H9 (cell line): ENCODE results near the gene OOSP4A. TPM values are rescaled to one million over a fixed set of nuclear protein-coding genes. Genes with fewer than 3 reads are reported as not detected.

Source experiments
- DNase-seq: peaks from one replicate; pipeline ENCODE4 v3.0.0-alpha.2; 2017
- H2AFZ ChIP-seq: one replicate; pipeline ENCODE4 v1.6.1; 2013; ENCODE audit warnings: mild to moderate bottlenecking, low read length, control low read depth, moderate library complexity
- H2AK5ac ChIP-seq: 2 replicates; pipeline ENCODE4 v1.6.1; 2013; ENCODE audit warnings: low read length, control low read depth, mixed read lengths; ENCODE audit not compliant: insufficient read length
- H2BK120ac ChIP-seq: one replicate; pipeline ENCODE4 v1.6.1; 2013; ENCODE audit warnings: low read depth, mild to moderate bottlenecking, low read length, control low read depth, inconsistent platforms; ENCODE audit not compliant: poor library complexity, severe bottlenecking
- H2BK12ac ChIP-seq: 2 replicates; pipeline ENCODE4 v1.6.1; 2013; ENCODE audit warnings: low read length, control low read depth, mixed read lengths, low read depth; ENCODE audit not compliant: insufficient read length
- H2BK15ac ChIP-seq: 2 replicates; pipeline ENCODE4 v1.6.1; 2013; ENCODE audit warnings: low read depth, low read length, control low read depth
- H2BK20ac ChIP-seq: one replicate; pipeline ENCODE4 v1.6.1; 2013; ENCODE audit warnings: low read depth, mild to moderate bottlenecking, low read length, control low read depth, inconsistent platforms; ENCODE audit not compliant: poor library complexity, severe bottlenecking
- H2BK5ac ChIP-seq: 2 replicates; pipeline ENCODE4 v1.6.1; 2013; ENCODE audit warnings: low read length, control low read depth, mixed read lengths; ENCODE audit not compliant: insufficient read length
- H3K14ac ChIP-seq: 2 replicates; pipeline ENCODE4 v1.6.1; 2013; ENCODE audit warnings: low read length, control low read depth; ENCODE audit not compliant: insufficient read depth
- H3K18ac ChIP-seq: 2 replicates; pipeline ENCODE4 v1.6.1; 2013; ENCODE audit warnings: low read depth, mild to moderate bottlenecking, mixed read lengths, low read length, control low read depth; ENCODE audit not compliant: insufficient read length
- H3K23ac ChIP-seq: 2 replicates; pipeline ENCODE4 v1.6.1; 2013; ENCODE audit warnings: low read length, control low read depth, mixed read lengths, low read depth; ENCODE audit not compliant: insufficient read length
- H3K23me2 ChIP-seq: 2 replicates; pipeline ENCODE4 v1.6.1; 2013; ENCODE audit warnings: low read depth, mild to moderate bottlenecking, mixed read lengths, low read length, control low read depth; ENCODE audit not compliant: insufficient read length, poor library complexity, severe bottlenecking
- H3K27ac ChIP-seq: 2 replicates; pipeline ENCODE4 v1.5.1; 2013; ENCODE audit warnings: low read length, control low read depth, mixed read lengths, low read depth; ENCODE audit not compliant: insufficient read length
- H3K27me3 ChIP-seq: 2 replicates; pipeline ENCODE4 v1.6.1; 2013; ENCODE audit warnings: low read length, control low read depth, inconsistent platforms; ENCODE audit not compliant: insufficient read depth
- H3K4ac ChIP-seq: 2 replicates; pipeline ENCODE4 v1.6.1; 2013; ENCODE audit warnings: low read depth, mild to moderate bottlenecking, control low read depth, inconsistent platforms, low read length, moderate library complexity
- H3K4me1 ChIP-seq: 2 replicates; pipeline ENCODE4 v1.6.1; 2013; ENCODE audit warnings: low read length, control low read depth, inconsistent platforms; ENCODE audit not compliant: insufficient read depth
- H3K4me2 ChIP-seq: 2 replicates; pipeline ENCODE4 v1.6.1; 2013; ENCODE audit warnings: low read length, control low read depth, mixed read lengths; ENCODE audit not compliant: insufficient read length, insufficient read depth
- H3K56ac ChIP-seq: 2 replicates; pipeline ENCODE4 v1.6.1; 2013; ENCODE audit warnings: low read depth, mild to moderate bottlenecking, mixed read lengths, low read length, control low read depth; ENCODE audit not compliant: insufficient read length
- H3K79me1 ChIP-seq: 2 replicates; pipeline ENCODE4 v1.6.1; 2013; ENCODE audit warnings: low read depth, mild to moderate bottlenecking, moderate library complexity, low read length, control low read depth, inconsistent platforms; ENCODE audit not compliant: insufficient read depth, poor library complexity, severe bottlenecking
- H3K79me2 ChIP-seq: 2 replicates; pipeline ENCODE4 v1.6.1; 2013; ENCODE audit warnings: low read length, control low read depth, inconsistent platforms; ENCODE audit not compliant: insufficient read depth
- H3K9ac ChIP-seq: 2 replicates; pipeline ENCODE4 v1.6.1; 2013; ENCODE audit warnings: low read length, control low read depth, mixed read lengths; ENCODE audit not compliant: insufficient read length; ENCODE audit errors: extremely low read depth
- H3K9me3 ChIP-seq: one replicate; pipeline ENCODE4 v1.6.1; 2013; ENCODE audit warnings: low read depth, low read length, inconsistent platforms; ENCODE audit not compliant: control insufficient read depth
- H3T11ph ChIP-seq: one replicate; pipeline ENCODE4 v1.6.1; 2013; ENCODE audit warnings: mild to moderate bottlenecking, low read length, control low read depth, inconsistent platforms
- H4K20me1 ChIP-seq: one replicate; pipeline ENCODE4 v1.6.1; 2013; ENCODE audit not compliant: control insufficient read depth, insufficient read length, insufficient read depth
- H4K5ac ChIP-seq: 2 replicates; pipeline ENCODE4 v1.6.1; 2013; ENCODE audit warnings: low read depth, mild to moderate bottlenecking, mixed read lengths, low read length, control low read depth; ENCODE audit not compliant: insufficient read length
- H4K8ac ChIP-seq: replicated peaks from 2 replicates; pipeline ENCODE4 v1.6.1; 2013; ENCODE audit warnings: low read length, control low read depth, mixed read lengths, low read depth; ENCODE audit not compliant: insufficient read length
- H4K91ac ChIP-seq: 2 replicates; pipeline ENCODE4 v1.6.1; 2013; ENCODE audit warnings: low read depth, mild to moderate bottlenecking, moderate library complexity, mixed read lengths, low read length, control low read depth; ENCODE audit not compliant: insufficient read length
- H3K27ac Mint-ChIP-seq, 3 experiments: 2 replicates in 2 of 3; 3 replicates in 1 of 3; pipeline ENCODE4 v1.8.0; 2020 to 2021; ENCODE audit warnings: mixed read lengths in 3 of 3, mild to moderate bottlenecking in 1 of 3, moderate library complexity in 1 of 3
- H3K27me3 Mint-ChIP-seq: 2 replicates; pipeline ENCODE4 v1.8.0; 2021; ENCODE audit warnings: low read depth, mild to moderate bottlenecking, moderate library complexity, mixed read lengths
- H3K36me3 Mint-ChIP-seq, 3 experiments: 2 replicates in 2 of 3; 3 replicates in 1 of 3; pipeline ENCODE4 v1.8.0; 2020 to 2021; ENCODE audit warnings: low read depth in 3 of 3, mixed read lengths in 3 of 3; ENCODE audit not compliant: insufficient read depth in 1 of 3
- H3K4me1 Mint-ChIP-seq, 2 experiments: 2 replicates each; pipeline ENCODE4 v1.8.0; 2020; ENCODE audit warnings: mixed read lengths in 2 of 2
- H3K4me3 Mint-ChIP-seq, 2 experiments: 2 replicates in 1 of 2; 3 replicates in 1 of 2; pipeline ENCODE4 v1.8.0; 2020 to 2021; ENCODE audit warnings: mild to moderate bottlenecking in 2 of 2, mixed read lengths in 2 of 2, moderate library complexity in 1 of 2
- H3K9me3 Mint-ChIP-seq, 2 experiments: 2 replicates in 1 of 2; 3 replicates in 1 of 2; pipeline ENCODE4 v1.8.0; 2020; ENCODE audit warnings: mild to moderate bottlenecking in 2 of 2, mixed read lengths in 2 of 2, moderate library complexity in 1 of 2
- WGBS: extraction: QIAGEN DNeasy Blood & Tissue Kit; methylation state at CpG from one replicate; pipeline ENCODE4 v1.1.7; 2013; ENCODE audit warnings: missing lambda C conversion rate, low lambda C conversion rate, mixed read lengths; ENCODE audit not compliant: insufficient read length; ENCODE audit errors: extremely low coverage; 5-methylcytosine and 5-hydroxymethylcytosine counted together
- total RNA-seq: library from RNA; stranded (reverse); gene quantifications from 2 replicates; pipeline ENCODE4 v1.2.1, GENCODE V29; 2021
- TF ChIP-seq, protein P1 (sequence below): fragments of 200-600 bp; sonication (generic); conservative IDR thresholded peaks from 3 replicates; pipeline ENCODE4 v1.8.0; 2021; ENCODE audit warnings: antibody characterized with exemption, mild to moderate bottlenecking

Gene OOSP4A
- total RNA-seq, 1 experiment from 2014 or later: not detected

DNA sequence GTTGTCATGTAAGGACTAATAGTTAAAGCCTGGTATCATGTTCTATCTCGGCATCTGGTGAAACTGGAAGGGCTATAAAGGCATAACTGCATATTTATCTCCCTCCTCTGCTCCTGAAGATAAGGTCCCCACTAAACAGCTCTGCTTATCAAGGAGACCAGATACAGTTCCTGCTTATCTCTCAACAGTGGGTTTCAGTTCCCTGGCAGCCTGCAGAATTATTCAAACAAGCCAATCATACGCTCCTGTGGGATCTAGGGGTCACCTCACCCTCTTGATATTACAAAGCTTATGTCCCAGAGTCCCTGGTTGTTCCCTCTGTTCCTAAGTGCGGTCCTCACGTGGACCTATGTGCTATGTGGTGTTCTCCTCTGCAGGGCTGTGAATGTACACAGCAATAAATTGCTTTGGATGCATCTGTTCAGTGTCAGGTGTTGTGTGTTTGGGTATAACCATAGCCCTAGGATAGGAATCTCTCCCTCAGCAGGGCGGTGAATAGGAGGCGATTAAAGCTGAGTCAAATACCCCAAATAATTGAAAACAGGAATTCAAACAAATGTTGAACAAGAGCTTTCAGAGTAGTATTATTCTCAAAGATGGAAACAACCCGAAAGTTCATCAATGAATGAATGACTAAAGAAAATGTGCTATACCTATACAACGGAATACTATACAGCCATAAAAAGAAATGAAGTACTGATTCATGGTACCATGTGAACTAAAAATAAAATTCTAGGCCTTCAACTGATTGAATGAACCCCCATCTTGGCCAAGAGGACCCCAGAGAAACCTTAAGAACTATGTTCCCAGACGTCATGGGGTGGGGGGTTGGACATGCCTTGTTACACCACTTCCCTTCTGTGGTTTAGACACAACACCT lies 3.1 kb upstream of the OOSP4A start:
- H3T11ph ChIP-seq: no peak overlapping the region
- no peak overlapping the region for H4K5ac ChIP-seq
- H3K27me3 Mint-ChIP-seq: no peaks in the 10 kb centered on the region
- no peak overlapping the region for H2BK5ac ChIP-seq
- H4K8ac ChIP-seq: no peak overlapping the region
- DNase-seq: no peak
- H3K4ac ChIP-seq: no peak overlapping the region
- no peak overlapping the region for H3K27ac Mint-ChIP-seq
- no CpG with 5 or more reads among the region's 9 CpGs for WGBS
- no peak overlapping the region for H3K14ac ChIP-seq
- H3K18ac ChIP-seq: no peak overlapping the region
- no peaks in the 10 kb centered on the region for H3K27me3 ChIP-seq
- no peaks in the 10 kb centered on the region for H4K20me1 ChIP-seq
- no peak overlapping the region for H3K9ac ChIP-seq
- no peak overlapping the region for H2AK5ac ChIP-seq
- H3K4me2 ChIP-seq: no peak overlapping the region
- H3K9me3 ChIP-seq: no peaks in the 10 kb centered on the region
- no peaks in the 10 kb centered on the region for H3K79me1 ChIP-seq
- H3K9me3 Mint-ChIP-seq: no peaks in the 10 kb centered on the region
- H2AFZ ChIP-seq: no peak overlapping the region
- H3K27ac ChIP-seq: no peak overlapping the region
- no peak overlapping the region for H2BK20ac ChIP-seq
- H3K4me1 Mint-ChIP-seq: peaks cover 12 to 15% of the 10 kb centered on the region in 2 experiments
- H2BK12ac ChIP-seq: no peak overlapping the region
- no peaks in the 10 kb centered on the region for H3K36me3 Mint-ChIP-seq
- TF ChIP-seq, protein P1, sequence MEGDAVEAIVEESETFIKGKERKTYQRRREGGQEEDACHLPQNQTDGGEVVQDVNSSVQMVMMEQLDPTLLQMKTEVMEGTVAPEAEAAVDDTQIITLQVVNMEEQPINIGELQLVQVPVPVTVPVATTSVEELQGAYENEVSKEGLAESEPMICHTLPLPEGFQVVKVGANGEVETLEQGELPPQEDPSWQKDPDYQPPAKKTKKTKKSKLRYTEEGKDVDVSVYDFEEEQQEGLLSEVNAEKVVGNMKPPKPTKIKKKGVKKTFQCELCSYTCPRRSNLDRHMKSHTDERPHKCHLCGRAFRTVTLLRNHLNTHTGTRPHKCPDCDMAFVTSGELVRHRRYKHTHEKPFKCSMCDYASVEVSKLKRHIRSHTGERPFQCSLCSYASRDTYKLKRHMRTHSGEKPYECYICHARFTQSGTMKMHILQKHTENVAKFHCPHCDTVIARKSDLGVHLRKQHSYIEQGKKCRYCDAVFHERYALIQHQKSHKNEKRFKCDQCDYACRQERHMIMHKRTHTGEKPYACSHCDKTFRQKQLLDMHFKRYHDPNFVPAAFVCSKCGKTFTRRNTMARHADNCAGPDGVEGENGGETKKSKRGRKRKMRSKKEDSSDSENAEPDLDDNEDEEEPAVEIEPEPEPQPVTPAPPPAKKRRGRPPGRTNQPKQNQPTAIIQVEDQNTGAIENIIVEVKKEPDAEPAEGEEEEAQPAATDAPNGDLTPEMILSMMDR: no peak
- no peak overlapping the region for H2BK15ac ChIP-seq
- peaks cover 4% of the 10 kb centered on the region; the same call in 1 of the 2 replicates for H3K4me1 ChIP-seq
- no peak overlapping the region for H4K91ac ChIP-seq
- H3K79me2 ChIP-seq: no peaks in the 10 kb centered on the region
- no peak overlapping the region for H2BK120ac ChIP-seq
- H3K4me3 Mint-ChIP-seq: no peak overlapping the region
- no peak overlapping the region for H3K56ac ChIP-seq
- H3K23ac ChIP-seq: no peak overlapping the region
- H3K23me2 ChIP-seq: no peaks in the 10 kb centered on the region
